ENCODE measurements around the gene HEPHL1.
"Not testable (repeated sequence)": the region's sequence is repeated elsewhere in the genome, so short reads cannot be mapped to it uniquely, and the experiment has no call there.

Gene HEPHL1

GRCh38 chr11:93974759-93975158 is 46.4 kb upstream of the HEPHL1 start:
- Histone ChIP-seq H3K4me3 (ENCODE audit: low read depth, low read length, poor library complexity, severe bottlenecking) (no peak overlapping the region), H3K36me3 (ENCODE audit: insufficient read depth, low read length) (no peaks in the 10 kb centered on the region), H3K4me1 (ENCODE audit: insufficient read depth, low read length, severe bottlenecking) (no peaks in the 10 kb centered on the region), H3K27me3 (ENCODE audit: insufficient read depth, low read length) (no peaks in the 10 kb centered on the region), H3K9ac (ENCODE audit: low read length) (no peak overlapping the region), H3K4me2 (ENCODE audit: low read length) (no peak overlapping the region), H3K9me2 (ENCODE audit: low read depth, low read length) (no peaks in the 10 kb centered on the region), H3K9me3 (ENCODE audit: low read length) (no peaks in the 10 kb centered on the region), H3F3A (ENCODE audit: insufficient read depth, low read length) (no peaks in the 10 kb centered on the region), H4K20me1 (ENCODE audit: insufficient read depth, low read length) (no peaks in the 10 kb centered on the region), H3K79me2 (ENCODE audit: insufficient read depth, low read length) (no peaks in the 10 kb centered on the region), H2AFZ (ENCODE audit: low read length) (no peak overlapping the region), H3K27ac (ENCODE audit: low read depth, low read length, poor library complexity, severe bottlenecking) (no peak overlapping the region)
- TF ChIP-seq CTCF (IDR thresholded peaks at IDR 0.05; ENCODE audit: low read length) (no peak), EZH2 (IDR thresholded peaks at IDR 0.05; ENCODE audit: borderline replicate concordance, low read length) (no peak)

DNA sequence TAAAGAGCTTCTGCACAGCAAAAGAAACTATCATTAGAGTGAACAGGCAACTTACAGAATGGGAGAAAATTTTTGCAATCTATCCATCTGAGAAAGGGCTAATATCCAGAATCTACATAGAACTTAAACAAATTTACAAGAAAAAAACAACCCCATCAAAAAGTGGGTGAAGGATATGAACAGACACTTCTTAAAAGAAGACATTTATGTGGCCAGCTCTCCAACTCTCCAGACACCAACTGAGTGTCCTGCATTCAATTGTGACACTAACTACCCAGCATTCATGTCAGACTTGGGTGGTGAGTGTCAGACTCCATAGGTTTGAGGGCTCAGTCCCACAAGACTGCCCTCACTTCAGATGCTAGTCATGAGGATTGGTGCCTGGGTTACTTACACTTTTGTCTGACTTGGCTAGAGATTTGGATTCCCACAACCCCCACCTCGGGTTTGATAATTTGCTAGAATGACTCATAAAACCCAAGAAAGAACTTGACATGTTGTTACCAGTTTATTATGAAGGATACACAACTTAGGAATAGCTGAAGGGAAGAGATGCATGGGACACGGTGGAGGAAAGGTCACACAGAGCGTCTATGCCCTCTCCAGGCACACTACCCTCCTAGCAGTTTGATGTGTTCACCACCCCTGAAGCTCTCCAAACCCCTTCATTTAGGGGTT is 44.4 kb upstream of the HEPHL1 start:
- H4K20me1 ChIP-seq (ENCODE audit: insufficient read depth, low read length); H3K9me3 ChIP-seq (ENCODE audit: low read length); H3K9ac ChIP-seq (ENCODE audit: low read length); H3K36me3 ChIP-seq (ENCODE audit: insufficient read depth, low read length); H3K9me2 ChIP-seq (ENCODE audit: low read depth, low read length); H3K27ac ChIP-seq (ENCODE audit: low read depth, low read length, poor library complexity, severe bottlenecking); H3K4me3 ChIP-seq (ENCODE audit: low read depth, low read length, poor library complexity, severe bottlenecking); H3K4me2 ChIP-seq (ENCODE audit: low read length); H3K79me2 ChIP-seq (ENCODE audit: insufficient read depth, low read length); H3K4me1 ChIP-seq (ENCODE audit: insufficient read depth, low read length, severe bottlenecking); H3K27me3 ChIP-seq (ENCODE audit: insufficient read depth, low read length); H3F3A ChIP-seq (ENCODE audit: insufficient read depth, low read length); H2AFZ ChIP-seq (ENCODE audit: low read length): not testable (repeated sequence)

DNA sequence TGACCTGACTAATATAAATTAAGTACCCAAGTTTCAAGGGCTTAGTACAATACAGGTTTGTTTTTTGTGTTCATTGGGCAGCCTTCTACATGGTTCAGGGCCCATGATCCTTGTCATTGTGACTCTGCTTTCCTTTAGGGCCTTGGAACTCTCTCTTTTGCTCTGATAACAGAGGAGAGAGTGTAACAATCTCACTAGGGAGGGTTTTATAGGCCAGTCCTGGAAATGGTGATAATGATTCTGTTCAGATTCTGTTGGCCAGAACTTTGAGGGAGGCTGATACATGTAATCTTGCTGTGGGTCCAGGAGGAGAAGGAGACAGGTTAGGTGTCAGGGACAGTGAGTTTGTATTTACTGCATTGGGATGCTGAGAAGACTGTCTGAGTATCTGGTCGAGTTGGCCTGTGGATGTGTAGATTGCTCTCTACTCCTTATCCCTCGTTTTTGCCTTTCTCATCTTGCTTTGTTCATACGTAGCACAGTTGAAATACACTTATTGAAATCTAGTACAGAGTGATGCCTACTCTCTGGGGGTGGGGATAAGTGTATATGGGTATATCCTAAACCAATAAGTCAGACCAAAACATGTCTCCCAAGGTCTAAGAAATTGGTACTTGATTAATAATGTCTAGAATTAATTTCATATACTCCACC is 37.5 kb upstream of the HEPHL1 start:
- H3K27me3 ChIP-seq (ENCODE audit: insufficient read depth, low read length), result no peaks in the 10 kb centered on the region
- H3K79me2 ChIP-seq (ENCODE audit: insufficient read depth, low read length), result no peaks in the 10 kb centered on the region
- no peaks in the 10 kb centered on the region for H3K36me3 ChIP-seq (ENCODE audit: insufficient read depth, low read length)
- no peaks in the 10 kb centered on the region for H4K20me1 ChIP-seq (ENCODE audit: insufficient read depth, low read length)
- H3K4me3 ChIP-seq (ENCODE audit: low read depth, low read length, poor library complexity, severe bottlenecking), result no peak overlapping the region
- no peaks in the 10 kb centered on the region for H3K9me2 ChIP-seq (ENCODE audit: low read depth, low read length)
- no peaks in the 10 kb centered on the region for H3F3A ChIP-seq (ENCODE audit: insufficient read depth, low read length)
- H3K27ac ChIP-seq (ENCODE audit: low read depth, low read length, poor library complexity, severe bottlenecking), result no peak overlapping the region
- H3K4me2 ChIP-seq (ENCODE audit: low read length), result no peak overlapping the region
- H3K9me3 ChIP-seq (ENCODE audit: low read length), result no peaks in the 10 kb centered on the region
- no peak for TF ChIP-seq CTCF (IDR thresholded peaks at IDR 0.05; ENCODE audit: low read length)
- TF ChIP-seq EZH2 (IDR thresholded peaks at IDR 0.05; ENCODE audit: borderline replicate concordance, low read length), result no peak
- no peaks in the 10 kb centered on the region for H3K4me1 ChIP-seq (ENCODE audit: insufficient read depth, low read length, severe bottlenecking)
- H2AFZ ChIP-seq (ENCODE audit: low read length), result no peak overlapping the region
- no peak overlapping the region for H3K9ac ChIP-seq (ENCODE audit: low read length)

GRCh38 chr11:93984196-93984567 is 37.0 kb upstream of the HEPHL1 start:
- no peak for TF ChIP-seq CTCF (IDR thresholded peaks at IDR 0.05; ENCODE audit: low read length)
- Histone ChIP-seq H2AFZ (ENCODE audit: low read length) (no peak overlapping the region), H3K4me3 (ENCODE audit: low read depth, low read length, poor library complexity, severe bottlenecking) (no peak overlapping the region), H3K79me2 (ENCODE audit: insufficient read depth, low read length) (no peaks in the 10 kb centered on the region), H4K20me1 (ENCODE audit: insufficient read depth, low read length) (no peaks in the 10 kb centered on the region), H3K9ac (ENCODE audit: low read length) (no peak overlapping the region), H3K27ac (ENCODE audit: low read depth, low read length, poor library complexity, severe bottlenecking) (no peak overlapping the region), H3K27me3 (ENCODE audit: insufficient read depth, low read length) (no peaks in the 10 kb centered on the region), H3K4me1 (ENCODE audit: insufficient read depth, low read length, severe bottlenecking) (no peaks in the 10 kb centered on the region), H3K9me3 (ENCODE audit: low read length) (no peaks in the 10 kb centered on the region), H3K36me3 (ENCODE audit: insufficient read depth, low read length) (no peaks in the 10 kb centered on the region), H3F3A (ENCODE audit: insufficient read depth, low read length) (no peaks in the 10 kb centered on the region), H3K9me2 (ENCODE audit: low read depth, low read length) (no peaks in the 10 kb centered on the region), H3K4me2 (ENCODE audit: low read length) (no peak overlapping the region)

All from OCI-LY1 (cell line).